Measurements from ENCODE around the gene KNSTRN. TPM values are rescaled to one million over a fixed set of nuclear protein-coding genes. Genes with fewer than 3 reads are reported as not detected.

Gene KNSTRN
- total and polyA plus RNA-seq, 2 experiments from 2014 or later: 67.9 to 80.4 TPM

GRCh38 chr15:40354408-40355171, 27.9 kb upstream of the KNSTRN start:
- Histone ChIP-seq H3K79me2 (replicated peaks; ENCODE audit: insufficient read depth) (no peaks in the 10 kb centered on the region), H3K4me1 (ENCODE audit: insufficient read depth) (peaks cover 25% of the 10 kb centered on the region), H3K36me3 (ENCODE audit: insufficient read depth) (no peaks in the 10 kb centered on the region), H3F3A (replicated peaks; ENCODE audit: low read depth) (peaks cover 22% of the 10 kb centered on the region), H3K27me3 (ENCODE audit: insufficient read depth) (peaks cover 22% of the 10 kb centered on the region), H3K9me2 (ENCODE audit: insufficient read depth) (no peaks in the 10 kb centered on the region), H3K4me2 (peak overlapping the region; percentile 80), H2AFZ (peak overlapping the region; percentile 95), H3K4me3 (peak overlapping the region; percentile 44), H3K27ac (ENCODE audit: low read depth) (no peak overlapping the region), H4K20me1 (replicated peaks; ENCODE audit: insufficient read depth) (no peaks in the 10 kb centered on the region)
- Mint-ChIP-seq H3K27ac (no peak overlapping the region), H3K27me3 (ENCODE audit: insufficient read depth, low read depth, poor library complexity) (peaks cover 19% of the 10 kb centered on the region), H3K4me1 (peaks cover 34% of the 10 kb centered on the region), H3K9me3 (peaks cover 3% of the 10 kb centered on the region; the same call in 2 of the 3 replicates), H3K36me3 (ENCODE audit: low read depth) (no peaks in the 10 kb centered on the region; the same call in 2 of the 3 replicates), H3K4me3 (peak overlapping the region; percentile 16; the same call in 2 of the 3 replicates)
- ATAC-seq (peak; percentile 44), DNase-seq (ENCODE audit: low spot score) (peak; percentile 83)
- TF ChIP-seq CTCF (conservative IDR thresholded peaks at IDR 0.05; ENCODE audit: low read depth in 2 of 2): peak in 1 of 2 experiments; percentile 49; a peak in 3 of 4 replicates
- TF ChIP-seq NANOG (IDR thresholded peaks at IDR 0.05; ENCODE audit: borderline replicate concordance): no peak

GRCh38 chr15:40355976-40356585, 26.4 kb upstream of the KNSTRN start:
- H3K27ac Mint-ChIP-seq: no peak overlapping the region
- H3K36me3 Mint-ChIP-seq (ENCODE audit: low read depth): no peaks in the 10 kb centered on the region; the same call in 2 of the 3 replicates
- peaks cover 34% of the 10 kb centered on the region for H3K4me1 Mint-ChIP-seq
- H3K27me3 Mint-ChIP-seq (ENCODE audit: insufficient read depth, low read depth, poor library complexity): peaks cover 16% of the 10 kb centered on the region
- Histone ChIP-seq H4K20me1 (replicated peaks; ENCODE audit: insufficient read depth) (no peaks in the 10 kb centered on the region), H3K27me3 (ENCODE audit: insufficient read depth) (peaks cover 26% of the 10 kb centered on the region), H3K36me3 (ENCODE audit: insufficient read depth) (no peaks in the 10 kb centered on the region), H3F3A (replicated peaks; ENCODE audit: low read depth) (peaks cover 22% of the 10 kb centered on the region), H3K9me2 (ENCODE audit: insufficient read depth) (no peaks in the 10 kb centered on the region), H2AFZ (no peak overlapping the region), H3K4me2 (no peak overlapping the region), H3K79me2 (replicated peaks; ENCODE audit: insufficient read depth) (no peaks in the 10 kb centered on the region), H3K4me3 (no peak overlapping the region), H3K4me1 (ENCODE audit: insufficient read depth) (peaks cover 25% of the 10 kb centered on the region), H3K27ac (ENCODE audit: low read depth) (no peak overlapping the region)
- H3K9me3 Mint-ChIP-seq: peaks cover 3% of the 10 kb centered on the region; the same call in 2 of the 3 replicates
- DNase-seq (ENCODE audit: low spot score): no peak
- H3K4me3 Mint-ChIP-seq: no peak overlapping the region; the same call in 2 of the 3 replicates
- ATAC-seq: no peak
- TF ChIP-seq STAT1 (IDR thresholded peaks at IDR 0.05; ENCODE audit: unreplicated experiment) (no peak), REST (IDR thresholded peaks at IDR 0.05; ENCODE audit: unreplicated experiment) (no peak), POLR2AphosphoS5 (IDR thresholded peaks at IDR 0.05; ENCODE audit: low read depth) (no peak), CTCF (conservative IDR thresholded peaks at IDR 0.05; ENCODE audit: low read depth in 2 of 2) (no peak), ETS1 (IDR thresholded peaks at IDR 0.05) (no peak), ZNF331 (CRISPR knock-in tag; IDR thresholded peaks at IDR 0.05; ENCODE audit: low read depth) (no peak)

Measured in GM23338 (cell line).